Natural killer cell (primary cell): ENCODE results near the gene TRIM56. TPM values are rescaled to one million over a fixed set of nuclear protein-coding genes. Genes with fewer than 3 reads are reported as not detected.

Source experiments
- ATAC-seq, 3 donors: fragments of 150-1000 bp in 2 of 3; fragments of 200-7000 bp in 1 of 3; cut with Tn5 transposase; 1 replicate in 1 of 3; 2 replicates in 2 of 3; pipeline ENCODE4 v1.10.0; 2021; ENCODE audit warnings: mild to moderate bottlenecking in 2 of 3, moderate library complexity in 2 of 3
- DNase-seq, 2 donors: peaks; one replicate each; pipeline versions ENCODE4 v3.0.0 to v3.0.0-alpha.2; 2013 to 2021; ENCODE audit warnings: mixed read lengths in 1 of 2
- H3K27ac ChIP-seq: one replicate; pipeline ENCODE4 v1.5.1; 2013; ENCODE audit warnings: mild to moderate bottlenecking, low read length
- H3K27me3 ChIP-seq: one replicate; pipeline ENCODE4 v1.6.1; 2013; ENCODE audit warnings: low read length; ENCODE audit not compliant: control insufficient read depth, insufficient read depth
- H3K36me3 ChIP-seq: one replicate; pipeline ENCODE4 v1.6.1; 2013; ENCODE audit warnings: low read length; ENCODE audit not compliant: control insufficient read depth, insufficient read depth
- H3K4me1 ChIP-seq: one replicate; pipeline ENCODE4 v1.6.1; 2013; ENCODE audit warnings: low read length; ENCODE audit not compliant: control insufficient read depth, insufficient read depth
- H3K4me3 ChIP-seq: one replicate; pipeline ENCODE4 v1.5.1; 2013; ENCODE audit warnings: low read length
- H3K9me3 ChIP-seq: one replicate; pipeline ENCODE4 v1.6.1; 2013; ENCODE audit warnings: low read length; ENCODE audit not compliant: control insufficient read depth, insufficient read depth
- H3K27ac Mint-ChIP-seq, 2 donors: one replicate each; pipeline ENCODE4 v1.8.0; 2022; ENCODE audit warnings: mild to moderate bottlenecking in 2 of 2, mixed read lengths in 2 of 2, moderate library complexity in 1 of 2
- H3K27me3 Mint-ChIP-seq, 2 donors: one replicate each; pipeline ENCODE4 v1.8.0; 2022; ENCODE audit warnings: low read depth in 2 of 2, mixed read lengths in 2 of 2
- H3K36me3 Mint-ChIP-seq: one replicate; pipeline ENCODE4 v1.8.0; 2022; ENCODE audit warnings: mixed read lengths
- H3K4me1 Mint-ChIP-seq, 2 donors: one replicate each; pipeline ENCODE4 v1.8.0; 2022; ENCODE audit warnings: mixed read lengths in 2 of 2
- H3K4me3 Mint-ChIP-seq: one replicate; pipeline ENCODE4 v1.8.0; 2022; ENCODE audit warnings: mild to moderate bottlenecking, moderate library complexity, mixed read lengths
- H3K9me3 Mint-ChIP-seq, 2 donors: one replicate each; pipeline ENCODE4 v1.8.0; 2022; ENCODE audit warnings: mixed read lengths in 2 of 2
- CTCF ChIP-seq: fragments of 200-600 bp; IDR thresholded peaks from one replicate; pipeline ENCODE4 v1.8.0; 2022; ENCODE audit warnings: antibody characterized with exemption
- WGBS: methylation state at CpG from one replicate; pipeline ENCODE4 v1.1.7; 2013; ENCODE audit warnings: missing lambda C conversion rate; ENCODE audit not compliant: insufficient coverage; 5-methylcytosine and 5-hydroxymethylcytosine counted together
- intact Hi-C: fragments of 100-400 bp; cut with micrococcal nuclease; formaldehyde crosslinking; loops from one replicate; pipeline ENCODE4 v1.14.2; 2022
- total RNA-seq, 4 donors: library from RNA; stranded (reverse); fragments of 120-200 nt in 1 of 4; gene quantifications; one replicate each; pipeline versions ENCODE4 v1.2.3 to v1.2.4, GENCODE V29; 2013 to 2022

The TRIM56 gene
- total RNA-seq, 3 donors from 2014 or later (not counting 1 experiment from before 2014, with no cell fraction given): 53.6 to 75.8 (median 63.9) TPM

- Histone ChIP-seq H3K4me3 (no peak overlapping the region), H3K27me3 (no peaks in the 10 kb centered on the region), H3K9me3 (no peaks in the 10 kb centered on the region), H3K27ac (no peak overlapping the region), H3K4me1 (no peaks in the 10 kb centered on the region), H3K36me3 (no peaks in the 10 kb centered on the region)
- Mint-ChIP-seq H3K27me3 (peaks cover 0 to under 1% of the 10 kb centered on the region in 2 donors), H3K9me3 (no peaks in the 10 kb centered on the region), H3K4me3 (no peak overlapping the region), H3K27ac (no peak overlapping the region), H3K4me1 (no peaks in the 10 kb centered on the region), H3K36me3 (no peaks in the 10 kb centered on the region)
- no peak for DNase-seq
- no peak for ATAC-seq
- 87% methylated on average over 8 of the region's 11 CpGs for WGBS
- TF ChIP-seq CTCF: no peak
- intact Hi-C loops: no loop called here
Measured at GRCh38 chr7:101113836-101114235, 28.6 kb downstream of the TRIM56 start.

DNA sequence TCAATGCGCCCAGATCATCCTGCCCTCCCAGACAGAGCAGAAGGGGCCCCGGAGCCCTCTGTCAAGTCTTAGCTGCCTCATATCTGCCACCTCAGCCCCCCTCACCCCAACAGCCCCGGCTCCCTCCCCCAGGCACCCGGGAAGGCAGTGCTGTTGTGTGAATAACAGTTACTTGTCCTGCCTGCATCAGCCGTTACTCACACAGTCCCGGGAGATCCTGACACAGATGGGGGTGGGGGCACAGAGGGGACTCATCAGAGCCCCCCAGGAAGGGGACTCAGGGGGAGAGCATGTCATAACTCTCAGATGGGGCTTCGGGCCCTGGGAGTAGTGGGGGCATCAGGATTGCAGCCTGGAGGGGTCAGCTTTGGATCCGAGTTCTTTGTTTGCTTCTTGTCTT lies 29.2 kb downstream of the TRIM56 start:
- H3K4me3 ChIP-seq: no peak overlapping the region
- peaks cover 0 to 3% of the 10 kb centered on the region in 2 donors for H3K27me3 Mint-ChIP-seq
- intact Hi-C loops: no loop called here

DNA sequence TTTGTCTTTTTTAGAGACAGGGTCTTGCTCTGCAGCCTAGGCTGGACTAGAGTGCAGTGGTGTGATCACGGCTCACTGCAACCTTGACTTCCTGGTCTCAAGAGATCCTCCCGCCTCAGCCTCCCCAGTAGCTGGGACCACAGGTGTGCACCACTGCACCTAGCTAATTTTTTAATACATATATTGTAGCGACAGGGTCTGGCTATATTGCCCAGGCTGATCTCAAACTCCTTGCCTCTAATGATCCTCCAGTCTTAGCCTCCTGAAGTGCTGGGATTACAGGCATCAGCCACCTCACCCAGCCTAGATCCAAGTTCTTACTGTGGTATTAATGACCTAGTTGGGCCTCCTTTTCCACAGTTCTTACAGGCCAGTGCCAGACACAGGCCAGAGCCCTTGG lies 29.9 kb downstream of the TRIM56 start:
- H3K36me3 Mint-ChIP-seq: no peaks in the 10 kb centered on the region
- H3K27ac Mint-ChIP-seq: no peak overlapping the region
- Histone ChIP-seq H3K27me3 (no peaks in the 10 kb centered on the region), H3K36me3 (no peaks in the 10 kb centered on the region), H3K4me3 (no peak overlapping the region), H3K9me3 (no peaks in the 10 kb centered on the region), H3K27ac (no peak overlapping the region), H3K4me1 (no peaks in the 10 kb centered on the region)
- H3K9me3 Mint-ChIP-seq: no peaks in the 10 kb centered on the region
- intact Hi-C loops: no loop called here
- no peaks in the 10 kb centered on the region for H3K4me1 Mint-ChIP-seq
- peaks cover 0 to 3% of the 10 kb centered on the region in 2 donors for H3K27me3 Mint-ChIP-seq
- no peak overlapping the region for H3K4me3 Mint-ChIP-seq
- no peak for DNase-seq
- WGBS: 83% methylated on average over 3 of the region's 3 CpGs
- TF ChIP-seq CTCF: no peak
- ATAC-seq: no peak

More for the DNA sequence above, 29.2 kb downstream of the TRIM56 start:
- H3K4me3 Mint-ChIP-seq: no peak overlapping the region
- H3K4me1 Mint-ChIP-seq: no peaks in the 10 kb centered on the region
- Histone ChIP-seq H3K36me3 (no peaks in the 10 kb centered on the region), H3K9me3 (no peaks in the 10 kb centered on the region), H3K27me3 (no peaks in the 10 kb centered on the region), H3K4me1 (no peaks in the 10 kb centered on the region), H3K27ac (no peak overlapping the region)
- no peak overlapping the region for H3K27ac Mint-ChIP-seq
- no peak for TF ChIP-seq CTCF
- 71% methylated on average over 5 of the region's 8 CpGs for WGBS
- ATAC-seq (no peak), DNase-seq (no peak)
- H3K36me3 Mint-ChIP-seq: no peaks in the 10 kb centered on the region
- H3K9me3 Mint-ChIP-seq: no peaks in the 10 kb centered on the region

DNA sequence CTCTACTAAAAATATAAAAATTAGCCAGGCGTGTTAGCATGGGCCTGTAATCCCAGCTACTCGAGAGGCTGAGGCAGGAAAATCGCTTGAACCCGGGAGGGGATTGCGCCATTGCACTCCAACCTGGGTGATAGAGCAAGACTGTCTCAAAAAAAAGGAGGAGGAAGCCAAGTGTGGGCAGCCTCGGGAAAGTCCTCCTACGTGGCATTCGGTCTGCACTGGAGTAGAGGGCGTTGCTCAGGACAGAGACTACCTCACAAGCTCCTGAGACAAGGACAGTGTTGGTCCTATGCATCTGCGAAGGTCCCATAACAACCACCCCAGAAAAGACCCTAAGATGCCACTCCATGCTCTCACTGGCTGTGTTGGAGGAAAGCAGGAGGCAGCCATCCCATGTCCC lies 31.6 kb downstream of the TRIM56 start:
- Histone ChIP-seq H3K27ac (no peak overlapping the region), H3K27me3 (no peaks in the 10 kb centered on the region), H3K4me3 (no peak overlapping the region), H3K9me3 (no peaks in the 10 kb centered on the region), H3K36me3 (no peaks in the 10 kb centered on the region), H3K4me1 (peaks cover 2% of the 10 kb centered on the region)
- H3K9me3 Mint-ChIP-seq: no peaks in the 10 kb centered on the region
- H3K27ac Mint-ChIP-seq: no peak overlapping the region
- intact Hi-C loops: no loop called here
- ATAC-seq (no peak), DNase-seq (no peak)
- H3K36me3 Mint-ChIP-seq: no peaks in the 10 kb centered on the region
- 84% methylated on average over 10 of the region's 10 CpGs for WGBS
- no peak overlapping the region for H3K4me3 Mint-ChIP-seq
- no peak for TF ChIP-seq CTCF
- H3K27me3 Mint-ChIP-seq: peaks cover 0 to 8% of the 10 kb centered on the region in 2 donors
- peaks cover 2% of the 10 kb centered on the region in 2 donors for H3K4me1 Mint-ChIP-seq
